NCI-H187 (cell line): ENCODE results near the gene TRUB2.
"Not testable (repeated sequence)": the region's sequence is repeated elsewhere in the genome, so short reads cannot be mapped to it uniquely, and the experiment has no call there.

Experiments used
- DNase-seq, 2 experiments: peaks; one replicate each; lab custom pipeline; 2025; lab: John Stamatoyannopoulos, UW

TRUB2 gene

DNA sequence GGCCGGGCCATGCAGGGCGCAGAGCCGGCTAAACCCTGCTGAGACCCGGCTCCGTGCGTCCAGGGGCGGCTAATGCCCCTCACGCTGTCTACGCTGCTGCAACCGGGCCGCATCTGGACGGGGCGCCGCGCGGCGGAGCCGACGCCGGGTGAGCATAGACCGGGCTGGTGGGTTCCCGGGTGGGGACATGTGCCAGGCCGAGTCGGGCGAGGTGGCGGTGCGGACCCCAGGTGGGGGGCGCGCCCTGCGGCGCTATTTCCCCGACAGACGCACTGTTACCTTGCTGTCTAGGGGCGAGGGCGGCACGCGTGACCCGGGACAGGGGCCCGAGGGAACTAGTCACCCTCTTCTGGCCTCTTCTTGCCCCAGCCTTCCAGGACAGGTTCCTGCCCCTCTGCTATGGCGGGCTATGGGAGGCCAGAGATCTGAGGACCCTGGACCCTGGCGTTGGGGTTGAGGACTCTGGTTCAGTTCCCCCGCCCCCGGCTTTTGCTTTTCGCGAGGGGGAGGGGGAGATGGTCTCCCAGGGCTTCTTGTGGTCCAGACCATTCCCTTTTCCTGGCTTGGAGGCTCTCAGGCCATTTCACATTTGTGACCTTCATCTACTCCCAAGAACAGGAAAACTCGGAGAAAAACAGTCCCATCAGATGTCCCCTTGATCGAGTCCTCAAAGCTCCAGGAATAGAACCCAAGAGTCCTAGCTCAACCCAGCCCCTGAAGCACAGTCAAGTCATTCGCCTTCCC, 18.6 kb upstream of the TRUB2 start:
- DNase-seq, result no peak

DNA sequence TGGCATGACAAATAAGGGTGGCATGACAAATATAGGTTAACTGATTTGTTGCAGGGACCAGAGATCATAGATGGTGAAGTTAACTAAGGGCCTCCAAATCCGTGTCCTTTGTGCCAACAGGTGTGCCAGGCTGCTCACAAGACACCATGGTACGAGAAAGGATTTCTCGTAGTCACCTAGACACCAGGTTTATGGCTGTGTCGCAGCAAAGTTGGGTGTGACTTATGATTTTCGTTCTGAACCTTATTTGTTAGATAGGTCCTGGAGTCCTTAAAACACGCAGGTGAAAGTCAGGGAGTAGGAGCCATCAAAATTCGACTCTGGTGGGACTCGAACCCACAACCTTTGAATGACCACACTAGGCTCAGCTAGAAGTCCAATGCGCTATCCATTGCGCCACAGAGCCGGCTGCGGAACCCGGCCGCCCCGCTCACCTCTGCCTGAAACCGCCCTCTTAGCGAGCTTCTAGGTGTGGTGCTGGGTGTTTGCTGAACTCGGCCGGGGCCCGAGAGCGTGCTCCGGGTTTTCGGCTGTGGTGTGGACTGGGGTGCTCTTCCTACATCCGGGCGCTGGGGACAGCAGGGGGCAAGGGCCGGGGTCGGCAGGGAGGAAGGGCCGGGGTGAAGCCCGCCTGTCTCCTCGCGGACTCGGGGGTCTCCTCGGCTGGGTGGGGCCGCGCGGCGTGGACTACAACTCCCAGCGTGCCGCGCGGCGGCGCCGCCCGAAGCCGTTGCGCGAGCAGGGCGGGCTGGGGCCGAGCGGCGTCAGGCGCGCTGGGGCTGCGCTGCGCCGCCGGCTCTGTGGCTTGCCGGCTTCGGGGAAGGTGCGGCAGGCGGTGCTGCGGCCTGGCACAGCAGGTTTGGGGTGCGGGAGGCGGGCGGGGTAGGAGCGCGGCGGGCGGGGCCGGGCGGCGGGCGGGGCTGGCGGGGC, 17.8 kb upstream of the TRUB2 start, which contains the start of gene SLC27A4:
Gene SLC27A4 (plus strand): TSS at position 767 of the 930 bp plus-strand sequence. CDS start 2,606 bp downstream, outside the sequence.
- DNase-seq, result peak; percentile 7 to 25

- DNase-seq, result not testable (repeated sequence)
Observed at GRCh38 chr9:128338852-128339614, 16.8 kb upstream of the TRUB2 start.

DNA sequence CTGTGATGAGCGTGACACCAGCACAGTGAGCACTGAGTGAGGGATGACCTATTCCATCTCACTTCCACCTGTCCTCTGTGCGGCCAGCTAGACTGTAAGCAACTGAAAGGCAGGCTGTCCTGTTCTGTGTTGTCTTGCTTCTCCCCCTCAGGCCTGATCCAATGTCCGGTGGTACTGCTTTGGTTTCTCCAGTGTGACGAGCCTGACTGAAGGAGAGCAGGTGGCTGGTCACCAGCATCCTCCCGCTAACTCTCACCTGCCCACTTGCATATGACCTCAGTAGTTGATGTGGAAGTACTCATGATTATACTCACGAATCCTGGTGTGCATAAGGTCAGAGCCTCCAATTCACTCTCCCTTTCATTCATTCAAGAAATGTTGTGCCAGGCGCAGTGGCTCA, 15.7 kb upstream of the TRUB2 start:
- DNase-seq, result no peak

DNA sequence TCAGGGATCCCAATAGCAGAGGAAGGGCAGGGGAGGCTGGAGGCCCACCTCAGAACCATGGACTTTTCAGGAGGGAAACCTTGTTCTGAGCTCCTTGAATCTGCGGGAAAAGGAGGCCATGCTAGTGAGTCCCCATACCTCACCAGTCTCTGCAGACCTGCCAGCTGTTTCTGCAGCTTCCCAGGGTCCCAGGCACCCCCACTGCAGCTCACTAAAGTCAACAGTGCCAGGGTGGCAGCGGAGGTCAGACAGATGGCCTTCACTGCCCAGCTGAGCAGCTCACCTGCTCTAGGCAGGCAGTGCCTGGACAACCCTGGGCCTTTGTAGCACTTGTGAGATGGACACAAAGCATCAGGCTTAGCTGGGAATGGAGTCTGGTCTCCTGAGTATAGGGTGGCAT, 13.7 kb upstream of the TRUB2 start:
- no peak for DNase-seq

GRCh38 chr9:128335161-128335560, 12.9 kb upstream of the TRUB2 start:
- no peak for DNase-seq

DNA sequence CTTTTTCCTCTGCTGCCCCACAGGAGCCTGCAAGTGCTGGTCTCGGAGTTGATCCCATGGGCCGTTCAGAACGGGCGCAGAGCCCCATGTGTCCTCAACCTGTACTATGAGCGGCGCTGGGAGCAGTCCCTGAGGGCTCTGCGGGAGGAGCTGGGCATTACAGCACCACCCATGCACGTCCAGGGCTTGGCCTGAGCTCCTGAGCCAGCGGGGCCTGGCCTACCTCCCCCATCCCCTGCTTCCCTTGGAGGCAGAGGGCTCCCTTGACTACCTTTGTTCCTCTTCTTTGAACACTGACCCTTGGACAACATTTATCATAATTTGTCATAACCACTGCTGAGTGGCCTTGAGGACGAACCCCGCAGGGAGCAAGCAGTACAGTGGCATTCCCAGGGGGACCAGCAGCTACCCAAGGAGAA, 11.2 kb upstream of the TRUB2 start:
- DNase-seq, result no peak

DNA sequence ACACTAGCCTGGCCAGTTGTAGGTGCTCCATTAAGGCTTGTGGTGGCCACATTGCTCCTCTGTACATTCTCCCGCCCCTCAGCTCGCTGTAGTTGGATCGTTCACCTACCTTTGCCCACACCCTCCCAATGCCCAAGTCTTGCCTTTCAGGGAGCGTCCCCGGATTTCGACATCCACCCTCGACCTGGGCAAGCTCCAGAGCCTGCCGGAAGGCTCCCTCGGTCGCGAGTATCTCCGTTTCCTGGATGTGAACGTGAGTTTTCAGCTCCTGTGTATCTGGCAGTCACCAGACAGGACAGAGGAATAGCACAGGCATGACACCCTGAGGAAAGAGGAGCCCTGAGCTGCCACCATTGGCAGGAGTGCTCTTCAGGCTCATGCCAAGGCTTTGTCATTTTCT, 3.4 kb upstream of the TRUB2 start:
- no peak for DNase-seq

GRCh38 chr9:128324401-128324800, 2.2 kb upstream of the TRUB2 start:
- DNase-seq, result no peak

GRCh38 chr9:128323791-128324190, 1.5 kb upstream of the TRUB2 start:
- DNase-seq, result no peak

GRCh38 chr9:128323212-128323730, 1.0 kb upstream of the TRUB2 start:
- DNase-seq, result no peak

GRCh38 chr9:128321879-128322403, 306 bp downstream of the TRUB2 start:
- DNase-seq, result no peak

DNA sequence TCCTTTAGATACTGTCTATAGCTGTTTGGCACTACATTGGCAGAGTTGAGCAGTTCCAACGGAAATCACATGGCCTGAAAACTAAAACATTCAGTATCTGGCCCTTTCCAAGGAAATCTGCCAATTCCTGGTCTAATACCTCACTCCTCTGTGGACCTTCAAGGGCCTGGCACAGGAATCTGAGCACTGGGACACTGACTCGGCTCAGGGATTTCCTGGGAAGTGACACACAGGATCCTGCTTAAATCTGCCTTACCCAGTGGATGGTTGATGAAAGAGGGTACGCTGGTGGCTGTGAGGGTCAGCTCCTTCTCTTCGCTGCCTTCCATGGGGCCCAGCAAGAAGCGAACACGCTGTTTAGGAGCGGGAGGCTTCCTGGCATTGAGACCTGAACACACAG, 904 bp downstream of the TRUB2 start:
- no peak for DNase-seq

DNA sequence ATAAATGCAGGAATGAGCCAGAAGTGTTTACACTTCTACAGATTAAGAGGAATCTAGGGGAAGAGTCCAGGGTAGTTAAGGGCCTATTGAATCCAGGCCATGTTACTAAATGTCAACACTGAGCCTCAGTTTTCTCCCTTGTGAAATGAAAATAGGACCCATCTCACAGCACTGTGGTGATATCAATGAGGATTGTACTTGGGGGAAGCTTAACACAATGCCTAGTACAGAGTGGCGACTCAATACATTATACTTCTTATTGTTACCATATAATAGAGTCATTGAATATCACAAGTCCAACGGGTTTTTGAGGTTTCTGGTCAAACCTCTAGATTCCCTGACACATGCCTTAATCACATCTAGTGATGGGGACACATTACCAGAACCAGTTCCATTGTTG, 4.6 kb downstream of the TRUB2 start:
- no peak for DNase-seq

GRCh38 chr9:128316421-128316820, 5.8 kb downstream of the TRUB2 start:
- DNase-seq, result no peak

GRCh38 chr9:128314697-128315096, 7.5 kb downstream of the TRUB2 start:
- DNase-seq, result no peak

DNA sequence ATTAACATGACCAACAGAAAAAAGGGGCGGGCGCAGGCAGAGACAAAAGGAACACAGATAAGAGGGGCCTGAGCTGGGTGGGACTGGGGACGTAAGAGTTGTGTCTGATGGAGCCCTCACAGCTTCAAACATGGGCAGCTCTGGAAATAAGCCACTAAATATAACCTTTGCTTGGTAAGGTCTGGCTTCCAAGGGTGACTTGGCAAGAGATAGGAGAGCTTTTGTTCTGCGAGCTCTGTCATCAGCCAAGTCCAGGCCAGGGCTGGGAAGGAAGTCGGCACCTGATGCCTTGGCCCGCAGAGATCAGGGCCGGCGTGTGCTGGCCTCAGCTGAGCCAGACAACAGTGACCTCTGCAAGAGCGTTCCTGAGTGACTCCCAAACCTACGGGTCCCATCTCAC, 11.8 kb downstream of the TRUB2 start:
- DNase-seq, result no peak

- no peak for DNase-seq
Observed at GRCh38 chr9:128309551-128309950, 12.7 kb downstream of the TRUB2 start.

DNA sequence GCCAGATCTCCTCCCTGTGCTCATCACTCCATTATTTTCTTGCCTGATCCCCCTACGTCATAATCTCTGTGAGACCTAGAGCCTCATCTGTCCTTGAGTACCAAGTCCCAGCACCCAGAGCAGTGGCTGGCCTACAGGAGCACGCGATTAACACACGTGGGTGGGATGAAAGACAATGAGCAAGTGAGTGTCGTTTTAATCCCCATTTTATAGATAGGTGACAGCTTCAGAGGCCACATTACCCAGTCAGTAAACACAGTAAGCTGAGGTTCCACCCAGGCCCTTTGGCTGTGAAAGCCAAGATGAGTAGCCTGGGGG, 17.3 kb downstream of the TRUB2 start:
- DNase-seq, result no peak

DNA sequence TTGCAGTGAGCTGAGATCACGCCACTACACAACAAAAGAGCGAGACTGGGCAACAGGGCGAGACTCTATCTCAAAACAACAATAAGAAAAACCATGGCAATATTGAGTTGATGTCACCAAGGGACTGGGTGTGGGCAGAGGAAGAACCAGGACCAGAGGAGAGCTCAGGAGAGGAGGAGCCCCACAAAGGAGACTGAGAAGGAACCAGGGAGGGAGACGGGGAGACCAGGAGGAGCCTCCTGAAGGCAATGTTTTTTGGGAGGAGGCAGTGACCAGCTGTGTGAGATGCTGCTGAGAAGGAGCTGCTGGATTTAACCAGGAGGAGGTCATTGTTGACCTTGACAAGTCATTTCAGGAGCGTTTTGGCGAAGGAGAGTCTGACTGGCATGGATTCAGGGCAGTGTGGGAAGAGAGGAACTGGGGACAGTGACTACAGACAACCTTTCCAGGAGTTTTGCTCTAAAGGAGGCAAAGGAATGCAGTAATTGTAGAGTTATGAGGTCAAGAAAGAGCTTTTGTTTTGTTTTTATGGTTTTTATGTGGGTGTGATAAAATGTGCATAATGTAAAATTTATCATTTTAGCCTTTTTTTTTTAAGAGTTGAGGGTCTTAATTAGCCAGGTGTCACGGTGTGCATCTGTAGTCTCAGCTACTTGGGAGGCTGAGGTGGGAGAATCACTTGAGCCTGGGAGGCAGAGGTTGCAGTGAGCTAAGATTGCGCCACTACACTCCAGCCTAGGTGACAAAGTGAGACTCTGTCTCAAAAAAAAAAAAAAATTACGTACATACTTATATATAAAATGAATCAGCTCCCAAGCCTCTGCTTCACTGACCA, 17.9 kb downstream of the TRUB2 start:
- DNase-seq, result no peak
